GM23338 (cell line): ENCODE results near the gene RBM23.

Source experiments
- CTCF ChIP-seq, 2 experiments: fragments of 200-600 bp in 1 of 2; sonication (generic) in 1 of 2; conservative IDR thresholded peaks; 2 replicates each; pipeline versions ENCODE4 v1.5.1 to v1.6.1; 2016 to 2017; ENCODE audit warnings: antibody characterized with exemption in 2 of 2, low read depth in 2 of 2, mild to moderate bottlenecking in 2 of 2, moderate library complexity in 1 of 2
- EZH2 ChIP-seq: fragments of 200-600 bp; sonication (generic); IDR thresholded peaks from one replicate; pipeline ENCODE4 v1.8.0; 2017; ENCODE audit warnings: antibody characterized with exemption, mild to moderate bottlenecking, low read depth; ENCODE audit not compliant: unreplicated experiment
- POLR2AphosphoS5 ChIP-seq: IDR thresholded peaks from 2 replicates; pipeline ENCODE4 v1.6.1; 2016; ENCODE audit warnings: antibody characterized with exemption, low read depth
- STAT1 ChIP-seq: IDR thresholded peaks from one replicate; pipeline ENCODE4 v1.6.1; 2016; ENCODE audit warnings: antibody characterized with exemption; ENCODE audit not compliant: unreplicated experiment

GRCh38 chr14:22928237-22929103 lies 9.5 kb upstream of the RBM23 start:
- TF ChIP-seq CTCF (conservative IDR thresholded peaks at IDR 0.05; ENCODE audit: low read depth in 2 of 2) (no peak), EZH2 (no peak), POLR2AphosphoS5 (no peak), STAT1 (no peak)
